ENCODE data around the gene MTHFD2L. TPM values are rescaled to one million over a fixed set of nuclear protein-coding genes. Genes with fewer than 3 reads are reported as not detected.

The MTHFD2L gene
- total and polyA plus RNA-seq, 2 of the 8 experiments (the other 6 are each of a cell fraction or from before 2014, with no cell fraction given) = 5.4 to 15.0 TPM

- H3K9ac ChIP-seq (replicated peaks in 1 of 4; ENCODE audit: extremely low read depth in 1 of 4, low read depth in 3 of 4, low read length in 3 of 4) = no peak overlapping the region
- no peak overlapping the region for H2AK5ac ChIP-seq (ENCODE audit: low read depth, low read length)
- H4K91ac ChIP-seq (replicated peaks; ENCODE audit: insufficient read length, low read length) = no peak overlapping the region
- DNase-seq (ENCODE audit: low read depth in 1 of 2, low spot score in 2 of 2) (no peak), FAIRE-seq (no peak)
- H2BK120ac ChIP-seq (replicated peaks; ENCODE audit: low read depth, low read length) = no peak overlapping the region
- H3K9me3 ChIP-seq (ENCODE audit: insufficient read depth in 2 of 2, low read depth in 1 of 2, low read length in 1 of 2) = no peaks in the 10 kb centered on the region
- H3K79me2 ChIP-seq (ENCODE audit: control insufficient read depth in 1 of 2, insufficient read depth in 2 of 2, low read length in 2 of 2) = no peaks in the 10 kb centered on the region
- no peak overlapping the region for H3K4ac ChIP-seq (replicated peaks; ENCODE audit: insufficient read length, low read depth, low read length)
- H4K5ac ChIP-seq (ENCODE audit: insufficient read length, low read depth, low read length) = no peak overlapping the region
- H3K36me3 ChIP-seq (ENCODE audit: control insufficient read depth in 2 of 4, insufficient read depth in 4 of 4, low read length in 3 of 4) = no peaks in the 10 kb centered on the region
- no peak overlapping the region for H3K56ac ChIP-seq (replicated peaks; ENCODE audit: insufficient read length, low read depth, low read length)
- H3K27me3 ChIP-seq (replicated peaks in 1 of 4; ENCODE audit: control insufficient read depth in 3 of 4, extremely low read depth in 1 of 4, insufficient read depth in 3 of 4, low read length in 3 of 4) = no peaks in the 10 kb centered on the region
- no peak overlapping the region for H3K14ac ChIP-seq (ENCODE audit: insufficient read length)
- H2BK20ac ChIP-seq (ENCODE audit: low read length) = no peak overlapping the region
- no peaks in the 10 kb centered on the region for H3K4me1 ChIP-seq (replicated peaks in 1 of 4; ENCODE audit: control insufficient read depth in 3 of 4, insufficient read depth in 4 of 4, low read length in 3 of 4)
- H3K4me3 ChIP-seq (ENCODE audit: extremely low read depth in 1 of 4, insufficient read depth in 2 of 4, low read depth in 3 of 4, low read length in 4 of 4) = no peak overlapping the region
- H3K18ac ChIP-seq (ENCODE audit: extremely low read depth, low read length) = no peak overlapping the region
- WGBS, 2 experiments (ENCODE audit: extremely low coverage in 1 of 2, insufficient coverage in 1 of 2, insufficient read length in 1 of 2, insufficient replicate concordance in 2 of 2, low coverage in 1 of 2, low lambda C conversion rate in 2 of 2, missing lambda C conversion rate in 1 of 2) = 90% methylated on average over 4 of the region's 4 CpGs; no CpG with 5 or more reads in 1 of the 2 experiments
- no peak overlapping the region for H4K8ac ChIP-seq (ENCODE audit: extremely low read depth, insufficient read depth, low read length)
- H3K79me1 ChIP-seq (ENCODE audit: low read depth, low read length) = no peaks in the 10 kb centered on the region
- H2BK15ac ChIP-seq (ENCODE audit: low read length) = no peak overlapping the region
- POLR2A ChIA-PET (ENCODE audit: partially characterized antibody) = no interaction called here
- H2AFZ ChIP-seq (ENCODE audit: low read length) = no peak overlapping the region
- no peaks in the 10 kb centered on the region for H3K23me2 ChIP-seq (ENCODE audit: low read depth, low read length)
- no peaks in the 10 kb centered on the region for H4K20me1 ChIP-seq (replicated peaks in 1 of 2; ENCODE audit: control insufficient read depth in 1 of 2, insufficient read depth in 2 of 2, low read length in 2 of 2)
- CTCF ChIA-PET (ENCODE audit: partially characterized antibody) = interaction anchor here (0.6 to 4.2 kb wide), 6 partner anchors 8 to 115 kb away, joined by 3 to 18 read pairs (median 4); no protein-coding TSS in a partner anchor
- no peak overlapping the region for H3K4me2 ChIP-seq (ENCODE audit: insufficient read depth in 1 of 2, low read depth in 2 of 2, low read length in 2 of 2)
- TF ChIP-seq ASH2L (IDR thresholded peaks at IDR 0.05; ENCODE audit: low read length) = no peak
- TF ChIP-seq, protein P1, sequence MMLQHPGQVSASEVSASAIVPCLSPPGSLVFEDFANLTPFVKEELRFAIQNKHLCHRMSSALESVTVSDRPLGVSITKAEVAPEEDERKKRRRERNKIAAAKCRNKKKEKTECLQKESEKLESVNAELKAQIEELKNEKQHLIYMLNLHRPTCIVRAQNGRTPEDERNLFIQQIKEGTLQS (IDR thresholded peaks at IDR 0.05; ENCODE audit: insufficient read depth, low read depth, low read length) = no peak
- TF ChIP-seq CHD2 (IDR thresholded peaks at IDR 0.05; ENCODE audit: low read length) = no peak
- H2BK5ac ChIP-seq (ENCODE audit: low read depth, low read length) = no peak overlapping the region
- no peak overlapping the region for H3K23ac ChIP-seq (ENCODE audit: insufficient read length)
- H2BK12ac ChIP-seq (ENCODE audit: low read depth, low read length) = no peak overlapping the region
- H3K27ac ChIP-seq (ENCODE audit: low read depth, low read length) = no peak overlapping the region
Measured at GRCh38 chr4:74304095-74304625, 146.2 kb downstream of the MTHFD2L start.

Data from H1 (cell line).